ENCODE measurements around the gene ZDHHC8. TPM values are rescaled to one million over a fixed set of nuclear protein-coding genes. Genes with fewer than 3 reads are reported as not detected.

The ZDHHC8 gene
- polyA plus RNA-seq, 1 donor (not counting 4 experiments of a cell fraction or from before 2014, with no cell fraction given): 16.0 TPM

DNA sequence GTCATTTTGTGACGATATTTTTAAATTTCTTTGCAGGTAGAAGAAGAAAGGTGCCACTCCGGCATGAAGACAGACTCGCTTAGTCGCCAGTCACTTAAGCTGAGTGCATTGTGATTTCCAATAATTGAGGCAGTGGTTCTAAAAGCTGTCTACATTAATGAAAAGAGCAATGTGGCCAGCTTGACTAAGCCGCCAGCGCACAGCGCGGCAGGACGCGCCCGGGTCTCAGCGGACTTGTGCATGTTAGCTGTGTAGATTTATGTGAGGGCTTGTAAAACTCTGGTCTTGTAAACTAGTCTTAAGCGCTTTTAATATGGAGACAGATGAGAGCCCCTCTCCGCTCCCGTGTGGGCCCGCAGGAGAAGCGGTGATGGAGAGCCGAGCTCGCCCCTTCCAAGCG lies 46.0 kb upstream of the ZDHHC8 start:
- Histone ChIP-seq H4K20me1 (ENCODE audit: control insufficient read depth, extremely low read depth, insufficient read depth, low read length) (peaks cover 16% of the 10 kb centered on the region), H3K27me3 (ENCODE audit: control insufficient read depth, extremely low read depth, insufficient read depth, low read length) (no peaks in the 10 kb centered on the region), H3K9me1 (ENCODE audit: control insufficient read depth, extremely low read depth, insufficient read depth, low read length) (peaks cover 5% of the 10 kb centered on the region), H3K4me3 (ENCODE audit: control insufficient read depth in 2 of 3, extremely low read depth in 1 of 3, insufficient read depth in 2 of 3, low read depth in 1 of 3, low read length in 3 of 3) (no peak overlapping the region), H3K27ac (ENCODE audit: control insufficient read depth, insufficient read depth, low read length) (no peak overlapping the region), H3K4me1 (ENCODE audit: control insufficient read depth, extremely low read depth, insufficient read depth, low read length) (peaks cover 16% of the 10 kb centered on the region), H3K79me2 (ENCODE audit: control insufficient read depth, insufficient read depth, low read length) (peaks cover 66% of the 10 kb centered on the region), H3K9me3 (ENCODE audit: control insufficient read depth, low read depth, low read length) (no peaks in the 10 kb centered on the region), H3K4me2 (ENCODE audit: control insufficient read depth, extremely low read depth, insufficient read depth, low read depth, low read length) (no peak overlapping the region), H2AFZ (ENCODE audit: control insufficient read depth, low read length) (no peak overlapping the region), H3K9ac (ENCODE audit: control insufficient read depth, extremely low read depth, insufficient read depth, low read length) (no peak overlapping the region), H3K36me3 (ENCODE audit: control insufficient read depth in 2 of 2, extremely low read depth in 1 of 2, insufficient read depth in 2 of 2, low read length in 2 of 2) (peaks cover 39 to 53% of the 10 kb centered on the region in 2 experiments)
- DNase-seq (ENCODE audit: low read depth, low spot score): no peak
- FAIRE-seq: no peak
- TF ChIP-seq EZH2 (IDR thresholded peaks at IDR 0.05; ENCODE audit: low read length): no peak
- TF ChIP-seq, protein P1, sequence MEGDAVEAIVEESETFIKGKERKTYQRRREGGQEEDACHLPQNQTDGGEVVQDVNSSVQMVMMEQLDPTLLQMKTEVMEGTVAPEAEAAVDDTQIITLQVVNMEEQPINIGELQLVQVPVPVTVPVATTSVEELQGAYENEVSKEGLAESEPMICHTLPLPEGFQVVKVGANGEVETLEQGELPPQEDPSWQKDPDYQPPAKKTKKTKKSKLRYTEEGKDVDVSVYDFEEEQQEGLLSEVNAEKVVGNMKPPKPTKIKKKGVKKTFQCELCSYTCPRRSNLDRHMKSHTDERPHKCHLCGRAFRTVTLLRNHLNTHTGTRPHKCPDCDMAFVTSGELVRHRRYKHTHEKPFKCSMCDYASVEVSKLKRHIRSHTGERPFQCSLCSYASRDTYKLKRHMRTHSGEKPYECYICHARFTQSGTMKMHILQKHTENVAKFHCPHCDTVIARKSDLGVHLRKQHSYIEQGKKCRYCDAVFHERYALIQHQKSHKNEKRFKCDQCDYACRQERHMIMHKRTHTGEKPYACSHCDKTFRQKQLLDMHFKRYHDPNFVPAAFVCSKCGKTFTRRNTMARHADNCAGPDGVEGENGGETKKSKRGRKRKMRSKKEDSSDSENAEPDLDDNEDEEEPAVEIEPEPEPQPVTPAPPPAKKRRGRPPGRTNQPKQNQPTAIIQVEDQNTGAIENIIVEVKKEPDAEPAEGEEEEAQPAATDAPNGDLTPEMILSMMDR (optimal IDR thresholded peaks at IDR 0.05 in 1 of 3, IDR thresholded peaks at IDR 0.05 in 1 of 3, conservative IDR thresholded peaks at IDR 0.05 in 1 of 3; ENCODE audit: extremely low read depth in 1 of 3, insufficient read depth in 2 of 3, low read length in 3 of 3): no peak
- dilution Hi-C loops (cut with MboI; ENCODE audit: extremely low pct_ligation_motif_present, low sequenced_read_pairs): no loop called here

DNA sequence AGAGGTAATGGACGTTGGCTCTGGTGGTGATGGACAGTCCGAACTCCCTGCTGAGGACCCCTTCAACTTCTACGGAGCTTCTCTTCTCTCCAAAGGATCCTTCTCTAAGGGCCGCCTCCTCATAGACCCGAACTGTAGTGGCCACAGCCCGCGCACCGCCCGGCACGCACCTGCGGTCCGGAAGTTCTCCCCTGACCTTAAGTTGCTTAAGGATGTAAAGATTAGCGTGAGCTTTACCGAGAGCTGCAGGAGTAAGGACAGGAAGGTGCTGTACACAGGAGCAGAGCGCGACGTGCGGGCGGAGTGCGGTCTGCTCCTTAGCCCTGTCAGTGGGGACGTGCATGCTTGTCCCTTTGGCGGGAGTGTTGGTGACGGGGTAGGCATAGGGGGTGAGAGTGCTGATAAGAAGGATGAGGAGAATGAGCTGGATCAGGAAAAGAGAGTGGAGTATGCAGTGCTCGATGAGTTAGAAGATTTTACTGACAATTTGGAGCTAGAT lies 45.5 kb upstream of the ZDHHC8 start:
- no peak overlapping the region for H3K9ac ChIP-seq (ENCODE audit: control insufficient read depth, extremely low read depth, insufficient read depth, low read length)
- DNase-seq (ENCODE audit: low read depth, low spot score): no peak
- H2AFZ ChIP-seq (ENCODE audit: control insufficient read depth, low read length): no peak overlapping the region
- FAIRE-seq: no peak
- no peaks in the 10 kb centered on the region for H3K9me3 ChIP-seq (ENCODE audit: control insufficient read depth, low read depth, low read length)
- peaks cover 5% of the 10 kb centered on the region for H3K9me1 ChIP-seq (ENCODE audit: control insufficient read depth, extremely low read depth, insufficient read depth, low read length)
- no peaks in the 10 kb centered on the region for H3K27me3 ChIP-seq (ENCODE audit: control insufficient read depth, extremely low read depth, insufficient read depth, low read length)
- H3K27ac ChIP-seq (ENCODE audit: control insufficient read depth, insufficient read depth, low read length): no peak overlapping the region
- peaks cover 16% of the 10 kb centered on the region for H4K20me1 ChIP-seq (ENCODE audit: control insufficient read depth, extremely low read depth, insufficient read depth, low read length)
- no peak overlapping the region for H3K4me3 ChIP-seq (ENCODE audit: control insufficient read depth in 2 of 3, extremely low read depth in 1 of 3, insufficient read depth in 2 of 3, low read depth in 1 of 3, low read length in 3 of 3)
- no peak overlapping the region for H3K4me2 ChIP-seq (ENCODE audit: control insufficient read depth, extremely low read depth, insufficient read depth, low read depth, low read length)
- peaks cover 14% of the 10 kb centered on the region for H3K4me1 ChIP-seq (ENCODE audit: control insufficient read depth, extremely low read depth, insufficient read depth, low read length)
- dilution Hi-C loops (cut with MboI; ENCODE audit: extremely low pct_ligation_motif_present, low sequenced_read_pairs): no loop called here
- no peak for TF ChIP-seq EZH2 (IDR thresholded peaks at IDR 0.05; ENCODE audit: low read length)
- TF ChIP-seq, protein P1 (optimal IDR thresholded peaks at IDR 0.05 in 1 of 3, IDR thresholded peaks at IDR 0.05 in 1 of 3, conservative IDR thresholded peaks at IDR 0.05 in 1 of 3; ENCODE audit: extremely low read depth in 1 of 3, insufficient read depth in 2 of 3, low read length in 3 of 3): no peak
- peaks cover 61% of the 10 kb centered on the region for H3K79me2 ChIP-seq (ENCODE audit: control insufficient read depth, insufficient read depth, low read length)
- peaks cover 39 to 58% of the 10 kb centered on the region in 2 experiments for H3K36me3 ChIP-seq (ENCODE audit: control insufficient read depth in 2 of 2, extremely low read depth in 1 of 2, insufficient read depth in 2 of 2, low read length in 2 of 2)
